Upper lobe of left lung (tissue), 4 donors: Measurements from ENCODE around the gene TMEM94.

Experiments used
- EP300 ChIP-seq, 4 donors: sonication (generic); formaldehyde crosslinking; IDR thresholded peaks; one replicate each; pipeline ENCODE4 v1.5.1; 2017; ENCODE audit warnings: antibody characterized with exemption in 4 of 4, control low read depth in 2 of 4
- POLR2A ChIP-seq, 4 donors: fragments of 450-650 bp; IDR thresholded peaks; one replicate each; pipeline ENCODE4 v1.5.1; 2016 to 2017; ENCODE audit warnings: antibody characterized with exemption in 4 of 4, mild to moderate bottlenecking in 2 of 4
- POLR2AphosphoS5 ChIP-seq, 2 donors: sonication (generic); formaldehyde crosslinking; IDR thresholded peaks; one replicate each; pipeline ENCODE4 v1.5.1; 2017; ENCODE audit warnings: antibody characterized with exemption in 2 of 2
- TF ChIP-seq, protein P1 (sequence below), 6 experiments: fragments of 450-650 bp in 4 of 6; fragments of 200-600 bp in 2 of 6; sonication (generic) in 2 of 6; IDR thresholded peaks; one replicate each; pipeline ENCODE4 v1.5.1; 2016 to 2019; ENCODE audit warnings: antibody characterized with exemption in 6 of 6

DNA sequence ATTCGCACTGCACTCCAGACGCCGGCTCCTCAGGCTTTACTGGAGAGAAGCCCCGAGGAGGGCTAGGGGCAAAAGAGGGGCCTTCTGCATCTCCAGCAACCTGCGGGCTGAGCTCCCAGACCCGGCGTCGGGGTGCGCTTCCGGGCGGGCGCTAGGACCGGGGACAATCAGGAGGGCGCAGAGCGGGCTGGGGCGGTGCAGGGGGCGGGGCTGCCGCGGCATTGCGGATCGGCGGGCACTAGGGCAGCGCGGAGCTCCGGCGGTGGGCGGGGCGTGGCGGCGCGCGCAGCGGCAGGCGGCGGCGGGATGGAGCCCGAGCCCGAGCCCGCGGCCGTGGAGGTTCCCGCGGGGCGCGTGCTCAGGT, 59.8 kb downstream of the TMEM94 start, which contains the start of gene TSEN54:
- TF ChIP-seq, protein P1, sequence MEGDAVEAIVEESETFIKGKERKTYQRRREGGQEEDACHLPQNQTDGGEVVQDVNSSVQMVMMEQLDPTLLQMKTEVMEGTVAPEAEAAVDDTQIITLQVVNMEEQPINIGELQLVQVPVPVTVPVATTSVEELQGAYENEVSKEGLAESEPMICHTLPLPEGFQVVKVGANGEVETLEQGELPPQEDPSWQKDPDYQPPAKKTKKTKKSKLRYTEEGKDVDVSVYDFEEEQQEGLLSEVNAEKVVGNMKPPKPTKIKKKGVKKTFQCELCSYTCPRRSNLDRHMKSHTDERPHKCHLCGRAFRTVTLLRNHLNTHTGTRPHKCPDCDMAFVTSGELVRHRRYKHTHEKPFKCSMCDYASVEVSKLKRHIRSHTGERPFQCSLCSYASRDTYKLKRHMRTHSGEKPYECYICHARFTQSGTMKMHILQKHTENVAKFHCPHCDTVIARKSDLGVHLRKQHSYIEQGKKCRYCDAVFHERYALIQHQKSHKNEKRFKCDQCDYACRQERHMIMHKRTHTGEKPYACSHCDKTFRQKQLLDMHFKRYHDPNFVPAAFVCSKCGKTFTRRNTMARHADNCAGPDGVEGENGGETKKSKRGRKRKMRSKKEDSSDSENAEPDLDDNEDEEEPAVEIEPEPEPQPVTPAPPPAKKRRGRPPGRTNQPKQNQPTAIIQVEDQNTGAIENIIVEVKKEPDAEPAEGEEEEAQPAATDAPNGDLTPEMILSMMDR (IDR thresholded peaks at IDR 0.05), result no peak
- TF ChIP-seq POLR2A (IDR thresholded peaks at IDR 0.05) (peak in 1 of 4 donors; percentile 28), POLR2AphosphoS5 (IDR thresholded peaks at IDR 0.05) (peak in 1 of 2 donors; percentile 25), EP300 (IDR thresholded peaks at IDR 0.05) (no peak)
